Measurements from ENCODE around the gene TUBB4B. TPM values are rescaled to one million over a fixed set of nuclear protein-coding genes. Genes with fewer than 3 reads are reported as not detected.
A peak's percentile ranks its signal among the peaks of the same experiment; 100 is the strongest.

TUBB4B gene
- 100 to 1,000 TPM; 343 to 454 (median 348) TPM for polyA plus RNA-seq (ENCODE audit: insufficient read length in 4 of 4)

DNA sequence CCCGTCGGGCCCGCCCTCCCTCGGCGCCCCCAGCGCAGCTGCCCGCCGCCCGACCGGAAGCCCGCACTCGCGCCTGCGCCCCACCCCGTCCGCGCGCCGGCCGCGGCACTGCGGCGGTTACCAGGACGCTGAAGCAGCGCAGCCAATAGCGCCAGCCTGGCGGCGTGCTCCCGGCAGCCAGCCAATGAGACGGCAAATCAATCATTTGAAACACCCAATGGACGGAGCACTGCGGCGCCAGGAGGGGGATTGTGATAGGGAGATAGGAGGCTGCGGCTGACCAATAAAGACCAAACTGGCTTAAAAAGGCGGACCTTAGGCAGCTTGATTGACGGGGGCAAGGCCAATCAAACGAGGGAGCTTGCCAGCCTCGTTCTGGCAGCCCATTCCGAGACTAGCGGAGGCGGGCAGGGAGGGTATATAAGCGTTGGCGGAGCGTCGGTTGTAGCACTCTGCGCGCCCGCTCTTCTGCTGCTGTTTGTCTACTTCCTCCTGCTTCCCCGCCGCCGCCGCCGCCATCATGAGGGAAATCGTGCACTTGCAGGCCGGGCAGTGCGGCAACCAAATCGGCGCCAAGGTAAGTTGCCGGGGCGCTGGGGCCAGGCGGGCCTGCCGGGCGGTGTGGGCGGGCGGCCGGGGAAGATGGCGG, at the start of gene TUBB4B:
TSS of gene TUBB4B (plus strand) at position 447 of the 649 bp plus-strand sequence. CDS start at position 521, 74 bp downstream.
- DNase-seq (ENCODE audit: low read depth in 4 of 4, low spot score in 3 of 4): peak; percentile 97 to 100 (median 99)

- DNase-seq (ENCODE audit: low read depth in 4 of 4, low spot score in 3 of 4): no peak
Observed at GRCh38 chr9:137191691-137192447, 49.2 kb upstream of the TUBB4B start.

- no peak for DNase-seq (ENCODE audit: low read depth in 4 of 4, low spot score in 3 of 4)
Observed at GRCh38 chr9:137192448-137192780, 48.7 kb upstream of the TUBB4B start.

- no peak for DNase-seq (ENCODE audit: low read depth in 4 of 4, low spot score in 3 of 4)
Observed at GRCh38 chr9:137192859-137193258, 48.2 kb upstream of the TUBB4B start.

DNA sequence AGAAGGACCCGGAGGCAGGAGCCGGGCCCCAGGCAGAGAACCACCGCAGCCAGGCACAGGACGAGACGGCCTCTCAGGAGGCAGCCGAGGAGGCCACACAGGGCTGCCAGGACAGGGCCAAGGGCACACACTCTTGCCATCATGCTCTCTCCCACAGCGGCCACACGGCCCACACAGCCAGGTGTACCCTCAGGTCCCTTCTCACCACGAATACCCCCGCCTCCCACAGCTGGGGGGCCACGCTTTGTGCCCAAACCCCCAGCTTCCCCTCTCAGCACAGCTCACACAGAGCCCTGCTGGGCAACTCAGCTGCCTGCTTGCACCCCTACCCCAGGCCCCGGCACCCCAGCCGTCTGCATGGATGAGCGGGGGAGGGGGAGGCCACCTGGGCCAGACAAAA, 47.3 kb upstream of the TUBB4B start:
- no peak for DNase-seq (ENCODE audit: low read depth in 4 of 4, low spot score in 3 of 4)

DNA sequence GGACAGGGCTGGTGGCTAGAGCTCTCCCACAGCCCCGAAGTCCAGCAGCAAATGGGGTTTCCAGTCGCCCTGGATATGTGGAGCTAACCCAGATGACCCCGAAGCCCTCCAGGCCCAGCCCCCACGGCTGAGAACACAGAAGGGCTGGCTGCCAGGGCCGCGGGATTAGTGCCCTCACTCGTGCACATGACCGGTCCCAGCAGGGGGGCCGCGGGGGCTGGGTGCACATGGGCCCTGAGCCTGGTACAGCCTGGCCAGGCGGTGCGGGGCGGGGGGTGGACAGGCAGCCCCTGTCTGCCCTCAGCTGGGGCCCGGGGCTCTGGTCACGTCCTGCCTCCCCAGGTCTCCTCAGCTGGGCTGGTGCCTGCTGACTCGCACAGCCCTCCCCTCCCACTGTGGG, 46.7 kb upstream of the TUBB4B start:
- no peak for DNase-seq (ENCODE audit: low read depth in 4 of 4, low spot score in 3 of 4)

DNA sequence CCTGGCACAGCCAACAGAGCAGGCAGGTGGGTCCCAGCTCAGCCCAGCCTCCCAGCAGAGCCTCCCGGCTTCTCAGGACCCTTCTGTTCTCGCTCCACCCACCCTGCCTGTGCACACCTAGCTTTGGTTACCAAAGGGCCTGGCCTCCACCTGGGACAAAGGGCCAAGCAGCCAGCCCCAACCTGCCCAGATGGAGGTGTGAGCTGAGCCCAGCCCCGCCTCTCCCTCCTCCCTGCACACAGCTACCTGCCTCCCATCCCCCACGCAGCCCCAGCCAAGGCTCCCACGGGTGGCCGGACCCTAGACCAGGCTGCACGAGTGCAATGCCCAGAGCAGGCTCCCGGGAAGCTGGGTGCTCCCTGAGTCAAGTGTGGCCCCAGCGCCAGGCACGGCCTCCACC, 46.2 kb upstream of the TUBB4B start:
- DNase-seq (ENCODE audit: low read depth in 4 of 4, low spot score in 3 of 4): no peak

GRCh38 chr9:137195525-137196220, 45.4 kb upstream of the TUBB4B start:
- DNase-seq (ENCODE audit: low read depth in 4 of 4, low spot score in 3 of 4): no peak

- DNase-seq (ENCODE audit: low read depth in 4 of 4, low spot score in 3 of 4): no peak
Observed at GRCh38 chr9:137198051-137198901, 42.8 kb upstream of the TUBB4B start.

DNA sequence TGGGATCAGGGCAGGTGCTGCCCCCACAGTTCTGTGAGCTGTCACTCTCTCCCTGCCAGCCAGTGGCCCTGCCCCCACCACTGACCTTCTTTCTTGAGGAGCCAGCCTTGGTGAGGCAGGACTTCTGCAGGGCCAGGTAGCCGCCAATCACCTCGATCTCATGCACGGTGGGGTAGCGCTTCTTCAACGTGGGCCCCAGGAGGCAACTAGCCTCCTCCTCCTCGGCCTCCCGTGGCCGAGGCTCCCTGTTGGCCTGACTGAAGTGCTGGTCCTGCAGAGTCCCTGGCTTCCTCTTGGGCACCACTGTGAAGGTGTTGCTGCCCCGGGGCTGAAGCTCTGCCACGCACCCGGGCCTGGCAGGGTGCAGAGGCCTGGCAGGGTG, 42.2 kb upstream of the TUBB4B start:
- no peak for DNase-seq (ENCODE audit: low read depth in 4 of 4, low spot score in 3 of 4)

GRCh38 chr9:137199411-137200121, 41.5 kb upstream of the TUBB4B start:
- no peak for DNase-seq (ENCODE audit: low read depth in 4 of 4, low spot score in 3 of 4)

- peak; percentile 93 to 99 (median 97) for DNase-seq (ENCODE audit: low read depth in 4 of 4, low spot score in 3 of 4)
Observed at GRCh38 chr9:137200311-137201204, 40.5 kb upstream of the TUBB4B start, which contains the start of gene TPRN. TSS of gene TPRN (minus strand) at chr9:137200741. CDS start at chr9:137200711, 30 bp downstream.

DNA sequence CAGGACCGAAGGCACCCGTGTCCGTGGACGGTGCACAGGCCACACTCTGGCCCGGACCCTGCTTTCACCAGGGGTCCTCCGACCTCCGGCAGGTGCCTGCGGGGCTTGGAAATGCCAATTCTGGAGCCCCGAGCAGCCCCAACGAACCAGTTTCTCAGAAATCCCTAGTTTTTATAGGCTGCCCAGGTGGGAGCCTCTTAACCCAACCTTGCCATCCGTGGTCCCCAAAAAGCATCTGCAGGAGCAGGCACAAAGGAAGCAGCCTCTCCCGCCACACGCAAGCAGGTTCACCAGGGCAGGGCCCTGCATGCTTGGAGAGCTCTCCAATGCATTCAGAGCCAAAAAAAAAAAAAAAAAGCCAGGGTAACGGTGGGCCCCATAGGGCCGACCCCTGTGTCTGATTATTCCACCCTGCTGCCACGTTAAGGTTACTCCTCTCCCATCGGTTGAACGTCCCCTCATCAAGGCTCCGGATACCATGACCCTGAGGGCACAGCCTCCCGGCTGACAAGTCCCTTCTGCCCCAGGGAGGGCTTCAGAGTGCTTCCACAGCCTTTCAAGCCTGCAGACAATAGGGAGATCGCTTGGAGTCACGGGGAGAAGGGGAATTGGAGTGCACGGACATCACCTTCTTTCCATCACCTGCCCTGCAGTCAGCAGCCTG, 39.8 kb upstream of the TUBB4B start:
- DNase-seq (ENCODE audit: low read depth in 4 of 4, low spot score in 3 of 4): no peak

- DNase-seq (ENCODE audit: low read depth in 4 of 4, low spot score in 3 of 4): no peak
Observed at GRCh38 chr9:137202966-137203365, 38.1 kb upstream of the TUBB4B start.

GRCh38 chr9:137204731-137205125, 36.4 kb upstream of the TUBB4B start:
- DNase-seq (ENCODE audit: low read depth in 4 of 4, low spot score in 3 of 4): no peak

DNA sequence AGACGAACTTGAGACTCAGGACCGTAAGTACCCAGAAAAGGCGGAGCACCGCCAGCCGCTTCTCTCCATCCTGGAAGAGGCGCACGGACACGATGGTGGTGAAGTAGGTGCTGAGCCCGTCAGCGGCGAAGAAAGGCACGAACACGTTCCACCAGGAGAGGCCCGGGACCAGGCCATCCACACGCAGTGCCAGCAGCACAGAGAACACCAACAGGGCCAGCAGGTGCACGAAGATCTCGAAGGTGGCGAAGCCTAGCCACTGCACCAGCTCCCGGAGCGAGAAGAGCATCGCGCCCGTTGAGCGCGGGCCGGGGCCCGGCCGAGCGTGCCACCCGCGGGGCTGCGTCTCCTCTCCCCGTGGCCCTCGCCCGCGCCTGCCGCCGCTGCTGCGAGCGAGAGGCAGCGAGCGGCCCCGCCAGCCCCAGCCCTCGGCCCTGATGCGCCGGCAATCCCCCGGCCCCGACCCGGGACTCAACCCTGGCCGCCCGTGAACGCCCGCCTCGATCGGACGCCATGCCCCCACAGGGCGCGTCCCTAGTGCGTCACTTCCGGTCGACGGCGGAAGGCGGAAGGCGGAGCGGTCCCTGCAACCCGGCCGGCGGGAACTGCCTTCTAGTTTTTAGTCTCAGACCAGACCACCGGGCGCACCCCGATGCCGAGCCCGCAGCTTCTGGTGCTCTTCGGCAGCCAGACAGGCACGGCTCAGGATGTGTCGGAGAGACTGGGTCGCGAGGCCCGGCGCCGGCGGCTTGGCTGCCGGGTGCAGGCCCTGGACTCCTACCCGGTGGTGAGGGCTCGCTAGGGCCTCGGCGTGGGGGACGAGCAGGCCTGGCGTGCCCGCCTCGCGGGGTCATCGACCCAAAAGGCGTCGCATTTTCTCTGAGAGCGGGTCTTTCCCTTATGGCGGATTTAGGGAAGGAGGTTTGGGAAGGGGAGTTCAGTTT, 35.7 kb upstream of the TUBB4B start, which contains the start of the genes NDOR1 and TMEM203:
TSS of gene NDOR1 (plus strand) at position 575 of the 944 bp plus-strand sequence. CDS start at position 653, 78 bp downstream.
TSS of gene TMEM203 (minus strand) at position 523 of the 944 bp plus-strand sequence. CDS start at position 289, 234 bp downstream.
- peak; percentile 76 to 89 (median 80) for DNase-seq (ENCODE audit: low read depth in 4 of 4, low spot score in 3 of 4)

GRCh38 chr9:137206602-137207001, 34.5 kb upstream of the TUBB4B start:
- no peak for DNase-seq (ENCODE audit: low read depth in 4 of 4, low spot score in 3 of 4)
